ENCODE measurements around the gene SLC46A1.

The SLC46A1 gene

DNA sequence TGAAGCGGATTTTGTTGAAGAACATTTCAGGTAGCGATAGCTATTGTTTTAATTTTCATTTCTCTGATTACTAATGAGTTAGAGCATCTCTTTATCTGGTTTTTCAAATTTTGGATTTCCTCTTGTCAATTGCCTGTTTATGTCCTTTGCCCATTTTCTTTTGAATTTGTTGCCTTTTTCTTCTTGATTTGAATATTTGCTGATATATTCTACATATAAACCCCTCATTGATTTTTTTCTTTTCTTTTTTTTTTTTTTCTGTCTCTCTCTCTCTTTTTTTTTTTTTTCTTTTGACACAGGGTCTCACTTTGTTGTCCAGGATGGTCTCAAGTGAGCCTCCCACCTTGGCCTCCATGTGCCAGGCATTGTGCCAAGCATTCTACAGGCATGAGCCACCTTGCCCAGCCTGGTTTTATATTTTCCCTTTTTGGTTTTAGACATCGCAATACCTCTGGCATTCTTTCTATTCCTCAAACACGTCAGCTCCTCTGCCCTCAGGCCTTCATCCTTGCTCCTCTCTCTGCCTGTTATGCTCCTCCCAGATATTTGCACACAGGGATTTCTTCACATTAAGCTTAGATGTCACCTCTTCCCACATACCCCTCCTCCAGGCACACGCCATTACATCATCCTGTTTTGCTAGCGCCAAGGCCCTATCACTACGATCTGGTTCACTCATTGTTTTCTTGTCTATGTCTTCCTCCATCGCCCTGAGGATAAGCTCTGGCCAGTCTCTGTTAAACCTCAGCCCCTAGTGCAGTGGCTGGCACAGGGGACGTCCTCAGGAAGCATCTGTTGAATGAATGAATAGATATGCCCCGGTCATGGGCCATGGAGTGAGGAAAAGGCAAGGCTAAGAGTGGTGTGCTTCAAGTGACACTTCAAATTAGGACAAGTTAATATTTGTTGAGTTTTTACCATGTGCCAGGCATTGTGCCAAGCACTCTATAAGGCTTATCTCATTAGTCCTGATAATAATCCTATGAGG, 25.9 kb downstream of the SLC46A1 start:
- no peak for DNase-seq

DNA sequence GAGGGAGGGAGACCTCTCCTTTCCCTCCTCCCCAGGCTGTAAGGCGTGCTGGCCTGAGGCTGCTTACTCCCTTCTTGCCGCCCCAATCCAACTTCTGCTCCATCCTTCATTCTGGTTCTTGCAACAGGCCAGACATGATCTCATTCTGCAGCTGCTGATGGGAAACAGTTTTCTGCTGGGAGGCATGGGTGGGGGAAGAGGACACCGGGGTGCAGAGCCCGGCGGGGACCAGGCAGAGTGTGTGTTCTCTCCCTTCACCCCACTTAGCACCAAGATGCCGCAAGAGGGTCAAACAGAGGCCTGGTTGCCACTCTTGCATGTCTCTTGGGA, 33.1 kb downstream of the SLC46A1 start:
- no peak for DNase-seq

DNA sequence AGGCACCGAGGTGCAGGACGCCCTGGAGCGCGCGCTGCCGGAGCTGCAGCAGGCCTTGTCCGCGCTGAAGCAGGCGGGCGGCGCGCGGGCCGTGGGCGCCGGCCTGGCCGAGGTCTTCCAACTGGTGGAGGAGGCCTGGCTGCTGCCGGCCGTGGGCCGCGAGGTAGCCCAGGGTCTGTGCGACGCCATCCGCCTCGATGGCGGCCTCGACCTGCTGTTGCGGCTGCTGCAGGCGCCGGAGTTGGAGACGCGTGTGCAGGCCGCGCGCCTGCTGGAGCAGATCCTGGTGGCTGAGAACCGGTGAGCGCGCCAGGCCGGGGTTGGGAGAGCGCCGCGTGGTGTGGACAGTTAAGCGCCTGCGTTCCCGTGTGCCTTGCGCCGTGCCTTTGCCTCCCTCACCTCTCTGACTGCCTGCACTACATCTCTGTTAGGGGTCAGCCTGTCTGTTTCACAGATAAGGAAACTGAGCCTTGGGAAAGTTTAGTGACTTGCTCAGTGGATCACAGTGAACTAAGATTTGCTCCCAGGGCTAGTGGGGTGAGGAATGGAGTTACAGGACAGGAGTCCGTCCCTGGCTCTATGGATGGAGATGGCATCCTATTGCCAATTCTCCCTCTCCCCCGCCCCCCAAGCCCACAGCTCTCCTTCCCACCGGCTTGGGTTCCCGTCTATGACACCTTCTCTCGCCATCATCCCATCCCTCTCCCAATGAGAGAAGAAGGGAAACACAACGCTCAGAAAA, 33.6 kb downstream of the SLC46A1 start:
- DNase-seq = no peak

DNA sequence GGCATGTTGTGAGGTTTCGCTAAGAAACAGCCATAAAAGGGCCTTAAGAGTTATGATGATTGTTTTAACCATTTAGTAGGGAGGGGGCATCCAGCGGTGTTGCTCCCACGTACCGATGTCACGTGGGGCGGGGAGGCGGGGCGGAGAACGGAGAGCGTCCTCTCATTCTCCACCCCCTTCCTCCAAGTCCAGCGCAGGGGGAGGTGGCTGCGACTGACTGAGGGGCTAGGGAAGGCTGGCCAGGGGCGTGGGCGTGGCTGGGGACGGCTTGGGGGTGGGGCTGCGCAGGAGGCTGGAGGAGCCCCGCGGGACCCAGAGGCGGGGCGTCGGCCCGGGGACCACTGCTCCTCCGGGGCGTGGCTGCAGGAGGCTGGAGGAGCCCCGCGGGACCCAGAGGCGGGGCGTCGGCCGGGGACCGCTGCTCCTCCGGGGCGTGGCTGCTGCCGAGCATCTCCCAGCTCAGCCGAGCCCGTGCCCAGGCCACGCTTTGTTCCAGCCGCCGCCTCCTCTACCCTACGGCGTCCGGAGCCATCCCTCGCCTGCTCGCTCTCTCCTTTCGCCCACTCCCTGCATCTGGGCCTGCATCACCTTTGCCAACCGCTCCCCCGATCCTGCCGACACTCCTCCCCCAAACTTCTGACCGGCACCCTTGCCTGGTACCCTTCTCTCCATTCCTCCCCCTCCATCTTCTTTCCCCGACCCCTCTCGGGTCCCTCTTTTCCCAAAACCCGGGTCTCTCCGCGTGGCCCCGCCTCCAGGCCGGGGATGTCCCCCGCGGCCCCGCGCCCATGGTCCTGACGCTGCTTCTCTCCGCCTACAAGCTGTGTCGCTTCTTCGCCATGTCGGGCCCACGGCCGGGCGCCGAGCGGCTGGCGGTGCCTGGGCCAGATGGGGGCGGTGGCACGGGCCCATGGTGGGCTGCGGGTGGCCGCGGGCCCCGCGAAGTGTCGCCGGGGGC, 34.5 kb downstream of the SLC46A1 start, which contains the start of gene SARM1:
Gene SARM1 (plus strand): TSS at position 450 of the 958 bp plus-strand sequence. CDS start 339 bp downstream, at position 789.
- peak; percentile 79 for DNase-seq

DNA sequence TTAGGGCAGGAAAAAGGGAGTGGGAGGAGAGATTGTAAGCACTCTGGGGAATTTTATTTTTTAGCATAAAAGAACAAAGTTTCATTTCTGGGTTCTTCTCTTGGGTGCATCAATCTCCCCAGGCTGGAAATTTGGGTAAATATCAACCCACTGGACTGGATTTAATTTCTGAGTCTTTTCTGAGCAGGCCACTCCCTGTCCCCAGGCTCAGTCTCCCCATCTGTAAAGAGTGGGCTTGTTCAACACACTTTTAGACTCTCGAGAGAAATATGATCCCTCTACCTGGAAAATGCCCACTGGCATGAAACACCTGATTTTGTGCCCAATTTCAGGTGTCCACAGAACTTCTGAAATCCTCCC, 35.3 kb downstream of the SLC46A1 start:
- no peak for DNase-seq

DNA sequence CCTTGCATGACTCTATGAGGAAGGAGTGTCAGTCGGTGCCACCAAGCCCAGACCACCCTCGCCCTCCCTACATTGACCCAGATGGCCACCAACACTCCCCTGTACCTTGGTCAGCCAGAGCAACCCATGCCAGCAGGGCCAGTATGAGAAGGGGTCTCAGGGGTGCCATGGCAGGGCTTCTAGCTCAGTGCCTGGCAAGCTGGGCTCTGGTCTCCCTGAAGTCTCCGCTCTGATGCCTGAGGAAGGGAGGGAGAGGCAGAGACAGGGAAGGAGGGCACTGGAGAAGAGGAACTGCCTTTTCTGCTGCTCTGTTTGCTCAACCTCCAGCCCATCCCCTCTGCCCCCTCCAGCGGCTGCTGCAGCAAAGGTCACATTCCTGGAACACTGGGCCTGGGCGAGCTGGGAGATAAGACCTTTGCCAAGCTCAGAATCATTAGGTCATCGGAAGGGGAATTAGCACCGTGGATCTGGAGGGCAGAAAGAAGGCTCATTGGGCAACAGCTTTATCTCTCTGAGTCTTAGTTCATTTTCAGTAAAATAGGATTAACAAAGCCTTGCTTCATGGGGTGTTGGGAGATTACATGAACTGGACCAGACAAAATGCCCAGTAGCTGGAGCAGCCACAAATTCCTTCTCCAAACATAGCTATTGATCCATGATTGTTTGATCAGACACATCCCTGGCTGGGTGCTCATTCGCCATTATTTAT, 35.8 kb downstream of the SLC46A1 start, which contains the start of gene VTN:
Gene VTN (minus strand): TSS at position 273 of the 709 bp plus-strand sequence. CDS start 104 bp downstream, at position 169.
- no peak for DNase-seq

DNA sequence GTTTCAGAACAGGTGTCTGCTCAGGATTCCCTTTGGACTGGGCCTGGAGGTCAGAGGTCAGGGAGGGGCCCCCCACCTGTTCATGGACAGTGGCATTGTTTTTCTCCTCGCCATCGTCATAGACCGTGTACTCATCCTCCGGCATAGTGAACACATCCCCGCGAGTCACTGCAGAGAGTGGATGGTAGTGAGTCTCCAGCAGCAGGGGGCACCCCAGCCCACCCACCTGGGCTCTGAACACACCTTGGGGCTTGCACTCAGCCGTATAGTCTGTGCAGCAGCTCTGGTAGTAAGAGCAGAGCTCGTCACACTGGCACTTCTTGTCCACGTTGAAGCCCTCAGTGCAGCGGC, 36.4 kb downstream of the SLC46A1 start:
- DNase-seq = no peak

DNA sequence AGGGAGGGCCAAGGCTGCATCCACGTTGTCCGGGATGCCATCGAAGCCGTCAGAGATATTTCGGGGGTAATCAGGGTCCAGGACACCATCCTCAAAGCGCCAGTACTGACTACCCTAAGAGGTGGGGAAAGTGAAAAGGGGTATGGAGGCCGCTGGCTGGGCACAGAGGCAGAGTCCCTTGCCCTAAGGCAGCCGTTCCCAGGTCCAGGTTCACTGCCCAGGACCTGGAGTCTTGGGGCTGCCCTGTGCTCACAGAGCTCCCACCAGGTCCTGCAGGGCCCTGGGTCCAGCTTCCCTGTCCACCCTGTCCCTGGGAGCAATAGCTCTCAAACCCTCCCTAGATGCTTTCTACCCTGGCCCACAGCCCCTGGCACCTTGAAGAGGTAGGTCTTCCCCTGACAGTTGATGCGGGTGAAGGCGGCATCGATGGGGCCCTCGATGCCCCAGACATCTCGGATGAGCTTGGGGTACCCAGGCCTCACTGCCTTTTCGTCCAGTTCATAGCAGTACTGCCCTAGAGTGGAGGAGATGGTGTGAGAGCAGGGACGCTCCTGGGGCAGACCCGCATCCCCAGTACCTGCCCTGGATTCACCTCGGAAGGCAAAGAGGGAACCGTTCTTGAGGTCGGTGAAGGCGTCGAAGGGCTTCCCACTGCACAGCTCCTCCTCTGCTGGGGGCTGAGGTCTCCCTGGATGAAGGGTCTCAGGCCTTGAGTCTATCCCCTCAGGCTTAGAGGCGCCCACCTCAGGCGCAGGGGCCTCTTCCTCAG, 36.9 kb downstream of the SLC46A1 start:
- DNase-seq = no peak

DNA sequence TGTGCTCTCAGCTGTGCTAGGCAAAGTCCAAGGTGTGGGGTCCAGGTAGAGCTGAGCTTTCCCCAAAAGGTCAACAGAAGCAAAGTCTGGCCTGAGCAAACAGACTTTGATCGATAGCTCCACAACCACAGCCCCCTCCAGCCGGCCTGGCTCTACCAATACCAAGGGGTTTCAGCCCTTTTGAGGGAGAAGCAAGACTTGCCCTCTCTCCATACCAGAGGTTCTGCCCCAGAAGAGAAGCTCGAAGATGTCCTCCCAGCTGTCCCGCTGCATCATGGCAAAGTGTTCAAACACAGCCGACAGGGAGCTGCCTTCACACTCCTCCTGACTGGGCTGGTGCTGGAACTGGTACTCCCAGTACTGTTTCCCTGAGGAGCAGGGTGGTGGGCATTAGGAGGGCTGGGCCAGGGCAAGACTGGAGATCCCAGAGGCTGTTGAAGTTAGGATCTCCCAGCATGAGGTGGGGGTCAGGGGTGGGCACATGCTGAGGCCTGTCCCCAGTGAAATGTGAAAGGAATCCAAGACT, 37.6 kb downstream of the SLC46A1 start:
- DNase-seq = no peak

DNA sequence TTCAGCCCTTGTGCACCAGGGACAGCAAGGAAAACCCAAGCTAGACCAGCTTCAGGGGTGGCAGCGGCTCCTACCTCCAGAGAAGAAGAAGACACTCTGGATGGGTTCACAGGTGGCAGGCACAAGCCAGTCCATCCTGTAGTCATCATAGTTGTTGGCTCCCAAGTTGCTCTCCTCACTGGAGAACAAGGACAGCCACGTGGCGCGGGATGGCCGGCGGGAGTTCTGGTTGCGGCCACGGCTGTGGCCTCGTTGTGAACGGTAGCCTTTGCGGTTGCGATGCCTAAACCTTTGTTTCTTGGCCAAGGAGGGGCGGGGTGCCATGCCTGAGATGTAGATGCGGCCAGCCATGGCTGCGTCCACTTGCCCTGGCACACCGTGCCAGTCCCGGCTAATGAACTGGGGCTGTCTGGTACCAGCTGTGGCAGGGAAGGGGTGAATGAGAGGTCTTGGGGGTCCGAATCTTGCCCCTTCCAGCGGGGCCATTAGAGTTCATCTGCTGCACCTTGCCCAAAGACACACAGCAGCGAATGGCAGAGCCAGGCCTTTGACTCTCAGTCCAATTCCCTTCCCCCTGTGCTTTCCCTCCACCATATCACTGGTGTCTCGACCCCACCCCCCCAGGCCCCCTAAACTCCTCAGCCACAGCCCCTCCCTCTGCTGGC, 38.2 kb downstream of the SLC46A1 start:
- DNase-seq = no peak

DNA sequence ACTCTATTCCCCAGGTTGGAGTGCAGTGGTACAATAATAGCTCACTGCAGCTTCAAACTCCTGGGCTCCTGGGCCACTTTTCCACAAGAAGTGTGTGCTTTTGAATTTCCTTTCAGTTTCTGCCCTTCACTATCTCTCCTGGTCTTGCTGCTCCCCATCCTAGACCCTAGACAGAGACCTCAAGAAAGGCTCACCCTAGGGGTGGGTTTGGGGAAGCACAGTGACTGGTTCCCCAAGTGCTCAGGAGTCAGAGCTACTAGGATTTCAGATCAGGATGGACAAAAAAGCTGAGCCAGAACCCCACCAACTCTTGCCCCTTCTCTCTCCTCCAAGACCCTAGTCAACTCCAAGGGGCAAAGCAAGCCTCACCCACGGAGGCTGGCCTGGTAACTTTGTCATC, 39.4 kb downstream of the SLC46A1 start:
- DNase-seq = no peak

DNA sequence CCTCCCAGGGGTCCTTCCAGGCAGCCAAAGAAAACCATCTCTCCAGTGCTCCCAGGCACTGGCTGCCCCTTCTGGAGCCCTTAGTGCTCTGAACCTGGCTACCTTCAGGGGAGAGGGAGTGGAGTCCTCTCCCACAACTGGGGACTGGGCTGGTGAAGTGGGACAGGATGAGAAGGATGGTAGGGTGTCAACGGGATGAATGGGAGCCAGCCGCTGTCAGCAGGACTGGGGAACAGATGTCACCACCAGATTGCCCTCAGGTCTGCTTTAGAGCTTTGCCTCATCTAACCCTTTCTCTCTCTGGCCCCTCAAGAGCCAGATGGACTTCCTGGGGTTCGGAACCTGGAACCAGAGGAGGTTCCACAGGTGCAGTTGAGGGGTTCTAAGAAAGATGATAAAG, 40.5 kb downstream of the SLC46A1 start:
- no peak for DNase-seq

DNA sequence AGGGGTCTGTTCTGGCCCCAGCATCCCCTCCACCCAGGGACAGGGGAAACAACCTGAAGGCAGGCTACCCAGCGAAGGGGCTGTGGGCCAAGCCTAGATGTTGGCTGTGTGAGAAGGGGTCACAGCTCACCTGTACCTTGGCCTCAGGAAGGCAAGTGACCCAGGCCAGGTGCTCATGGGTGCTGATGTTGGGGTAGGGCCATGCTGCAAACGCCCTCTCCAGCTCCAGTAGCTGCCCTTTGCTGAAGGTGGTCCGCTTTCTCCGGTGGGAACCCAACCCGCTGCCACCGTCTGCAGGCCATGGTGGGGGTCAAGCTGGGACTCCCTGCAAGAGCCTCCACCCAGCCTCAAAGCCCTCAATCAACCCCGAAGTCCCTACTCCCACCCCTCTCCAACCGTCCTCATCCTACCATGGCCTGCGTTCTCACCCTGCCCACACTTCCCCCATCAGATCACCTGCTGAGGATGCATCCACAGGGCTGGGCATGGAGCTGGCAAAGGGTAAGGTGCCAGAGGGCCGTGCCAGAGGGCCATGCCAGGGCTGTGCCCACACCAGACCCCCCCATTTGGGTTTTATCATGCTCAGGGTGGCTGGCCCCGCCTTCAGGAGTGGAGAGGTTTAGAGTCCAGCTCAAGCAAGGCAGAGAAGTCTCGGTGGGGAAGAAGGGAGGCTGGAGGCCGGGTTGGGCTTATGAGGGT, 41.2 kb downstream of the SLC46A1 start, which contains the start of gene SEBOX:
Gene SEBOX (minus strand): TSS at position 535 of the 699 bp plus-strand sequence. CDS start 48 bp downstream, at position 487.
- DNase-seq = no peak

DNA sequence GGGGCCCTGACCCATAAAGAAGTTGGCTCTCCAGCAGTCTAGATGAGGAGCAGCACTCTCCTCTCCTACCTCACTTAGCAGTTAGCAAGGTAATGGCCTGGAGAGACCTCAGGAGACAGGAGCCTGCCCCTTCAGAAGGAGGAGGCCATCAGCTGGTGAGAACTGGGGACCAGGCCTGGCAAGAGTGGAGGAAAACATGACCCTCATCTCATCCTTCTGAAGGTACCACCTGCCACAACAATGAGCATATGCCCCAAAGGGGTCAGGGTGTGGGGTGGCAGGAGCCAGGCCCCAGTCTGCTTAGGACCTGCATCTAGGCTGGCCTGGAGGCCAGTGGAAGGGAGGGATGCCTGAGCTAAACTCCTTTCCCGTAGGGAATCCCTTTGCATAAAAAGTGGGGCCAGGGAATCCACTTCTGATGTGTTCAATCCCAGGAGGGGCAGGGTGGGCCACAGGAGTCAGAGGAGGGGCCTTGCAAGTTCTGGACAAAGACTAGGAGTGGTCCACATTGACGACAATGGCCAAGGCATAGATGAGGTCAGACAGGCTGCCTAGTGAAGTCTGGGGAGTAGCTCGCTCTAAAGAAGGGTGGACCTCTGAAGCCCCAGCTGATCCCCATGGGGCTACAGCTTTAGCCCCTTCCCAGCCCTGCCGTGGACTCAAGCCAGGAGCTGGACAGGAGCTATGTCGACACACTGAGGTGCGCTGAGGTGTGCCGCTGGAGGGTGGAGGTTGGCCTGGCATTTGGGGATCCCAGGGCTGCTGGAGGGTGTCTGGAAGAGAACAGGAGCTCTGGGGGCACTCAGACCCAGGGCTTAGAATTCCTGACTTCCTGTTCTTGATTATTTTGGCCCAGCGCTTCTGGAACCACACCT, 42.0 kb downstream of the SLC46A1 start:
- DNase-seq = no peak

DNA sequence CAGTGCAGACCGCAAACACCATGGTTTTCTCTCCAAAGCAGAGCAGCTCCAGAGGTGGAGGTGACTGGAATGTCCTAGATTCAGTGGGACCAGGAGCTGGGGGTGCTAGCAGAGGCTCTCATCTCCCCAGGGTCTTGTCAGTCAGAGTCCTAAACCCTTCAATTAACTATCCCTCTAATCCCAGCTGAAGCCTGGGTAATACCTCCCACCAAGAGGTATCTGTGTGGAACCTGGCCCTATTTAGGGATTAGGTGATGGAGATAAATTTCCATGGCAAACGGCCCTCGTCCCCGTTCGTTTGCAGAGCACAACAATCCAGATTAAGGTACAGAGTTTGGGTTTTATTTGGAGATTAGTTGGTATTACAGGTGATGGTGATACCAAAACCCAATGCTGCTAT, 42.8 kb downstream of the SLC46A1 start:
- no peak for DNase-seq

DNA sequence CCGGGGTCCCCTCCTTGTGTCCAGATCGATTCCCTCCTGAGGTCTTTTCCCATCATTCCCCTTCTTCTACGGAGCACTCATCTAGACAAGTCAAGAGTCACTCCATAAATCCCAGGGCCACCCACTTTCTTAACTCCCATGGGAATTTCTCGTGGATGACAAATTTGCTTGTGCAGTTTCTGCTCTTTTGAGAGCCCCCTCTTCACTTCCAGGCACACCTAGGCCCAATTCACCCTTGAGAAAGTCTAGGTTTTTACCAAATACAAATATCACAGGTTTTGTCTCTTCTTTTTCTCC, 48.2 kb downstream of the SLC46A1 start:
- no peak for DNase-seq

DNA sequence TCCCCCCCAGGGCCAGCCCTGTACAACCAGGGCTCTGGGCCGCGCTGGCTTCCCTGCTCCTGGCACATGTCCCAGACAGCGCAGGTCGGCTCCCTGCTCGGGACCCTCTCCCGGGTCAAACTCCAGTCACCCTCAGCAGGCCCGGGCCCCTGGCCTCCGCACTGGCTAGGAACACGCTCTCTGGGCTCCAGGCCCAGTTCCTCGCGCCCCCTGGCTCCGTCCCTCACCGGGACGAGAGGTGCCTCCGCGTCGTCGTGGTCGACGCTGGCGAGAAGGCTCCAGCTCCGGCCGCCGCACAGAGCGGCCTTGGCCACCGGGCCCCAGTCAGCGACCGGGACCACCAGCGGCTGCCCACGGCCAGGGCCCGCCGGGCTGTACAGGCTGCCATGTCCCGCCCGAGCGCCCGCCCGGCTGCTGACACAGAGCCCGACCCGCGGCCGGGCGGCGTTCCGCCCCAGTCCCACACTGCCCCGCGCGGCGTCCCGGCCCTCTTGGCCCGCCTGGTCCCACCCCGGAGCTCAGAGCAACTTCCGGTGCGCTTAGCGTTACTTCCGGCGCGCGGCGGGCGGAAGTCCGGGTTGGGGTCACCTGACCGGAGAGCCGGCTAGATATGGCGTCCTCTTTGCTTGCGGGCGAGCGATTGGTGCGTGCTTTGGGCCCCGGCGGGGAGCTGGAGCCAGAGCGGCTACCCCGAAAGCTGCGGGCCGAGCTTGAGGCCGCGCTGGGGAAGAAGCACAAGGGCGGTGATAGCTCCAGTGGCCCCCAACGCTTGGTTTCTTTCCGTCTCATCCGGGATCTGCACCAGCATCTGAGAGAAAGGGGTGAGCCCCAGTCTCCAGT, 48.7 kb downstream of the SLC46A1 start, which contains the start of gene POLDIP2:
Gene POLDIP2 (minus strand): TSS at position 467 of the 840 bp plus-strand sequence. CDS start 79 bp downstream, at position 388.
- peak; percentile 90 for DNase-seq

DNA sequence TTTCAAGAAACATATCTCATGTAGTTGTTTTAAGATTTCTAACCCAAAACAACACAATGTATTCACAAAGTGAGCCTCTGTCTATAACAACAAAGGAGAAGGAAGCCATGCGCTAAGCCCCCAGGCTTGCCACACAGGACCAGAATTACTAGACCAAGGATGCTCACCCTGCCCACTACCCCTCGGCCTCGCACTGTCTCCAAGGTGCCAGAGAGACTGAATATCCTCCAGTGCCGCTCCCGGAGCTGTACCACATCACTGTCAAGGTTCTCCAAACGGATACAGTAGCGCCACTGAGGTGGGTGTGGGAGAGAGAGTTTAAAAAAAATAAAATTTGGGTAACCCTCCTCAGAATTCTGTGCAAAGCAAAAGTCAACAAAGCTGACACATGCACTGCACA, 55.7 kb downstream of the SLC46A1 start:
- DNase-seq = no peak

Measured in NCI-H1048 (cell line).